Measurements from ENCODE around the gene ZSWIM4. TPM values are rescaled to one million over a fixed set of nuclear protein-coding genes. Genes with fewer than 3 reads are reported as not detected.

ZSWIM4 gene
- total RNA-seq, 1 donor from 2014 or later = 23.2 TPM

DNA sequence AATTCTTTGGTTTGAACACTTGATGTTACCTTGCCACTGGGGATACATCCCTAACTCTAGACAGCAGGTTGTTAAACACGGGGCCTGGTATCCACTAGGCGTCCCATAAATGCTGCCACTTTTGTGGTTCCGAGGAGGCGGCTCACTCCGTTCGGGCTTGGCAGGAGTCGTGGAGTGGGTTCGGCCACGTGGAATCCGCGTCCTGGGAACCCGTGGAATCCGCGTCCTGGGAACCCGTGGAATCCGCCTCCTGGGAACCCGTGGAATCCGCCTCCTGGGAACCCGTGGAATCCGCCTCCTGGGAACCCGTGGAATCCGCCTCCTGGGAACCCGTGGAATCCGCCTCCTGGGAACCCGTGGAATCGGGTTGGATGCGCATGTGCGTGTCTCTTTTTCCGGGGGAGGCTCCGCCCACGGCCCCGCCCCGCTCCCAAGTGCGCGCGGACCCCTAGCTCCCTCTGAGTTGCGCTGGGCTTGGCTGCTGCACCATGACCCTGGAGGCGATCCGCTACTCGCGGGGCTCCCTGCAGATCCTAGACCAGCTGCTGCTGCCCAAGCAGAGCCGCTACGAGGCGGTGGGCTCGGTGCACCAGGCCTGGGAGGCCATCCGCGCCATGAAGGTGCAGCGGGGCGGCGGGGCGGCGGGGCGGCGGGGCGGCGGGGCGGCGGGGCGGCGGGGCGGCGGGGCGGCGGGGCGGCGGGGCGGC, 31.0 kb upstream of the ZSWIM4 start, which contains the start of gene MRI1:
MRI1 (plus strand) TSS at position 422 of the 707 bp plus-strand sequence; CDS start at position 489, 67 bp downstream.
- H3K4me1 ChIP-seq = peaks cover 4 to 9% of the 10 kb centered on the region in 2 donors
- no peaks in the 10 kb centered on the region for H3K9me3 ChIP-seq
- peaks cover 46 to 56% of the 10 kb centered on the region in 2 donors for H3K36me3 ChIP-seq
- peak in 1 of 2 donors; percentile 88 for DNase-seq (ENCODE audit: low spot score in 2 of 2)
- no peaks in the 10 kb centered on the region for H3K27me3 ChIP-seq
- H3K27ac ChIP-seq = peak within 1 kb of the TSS; percentile 73 to 74
- TF ChIP-seq, protein P1, sequence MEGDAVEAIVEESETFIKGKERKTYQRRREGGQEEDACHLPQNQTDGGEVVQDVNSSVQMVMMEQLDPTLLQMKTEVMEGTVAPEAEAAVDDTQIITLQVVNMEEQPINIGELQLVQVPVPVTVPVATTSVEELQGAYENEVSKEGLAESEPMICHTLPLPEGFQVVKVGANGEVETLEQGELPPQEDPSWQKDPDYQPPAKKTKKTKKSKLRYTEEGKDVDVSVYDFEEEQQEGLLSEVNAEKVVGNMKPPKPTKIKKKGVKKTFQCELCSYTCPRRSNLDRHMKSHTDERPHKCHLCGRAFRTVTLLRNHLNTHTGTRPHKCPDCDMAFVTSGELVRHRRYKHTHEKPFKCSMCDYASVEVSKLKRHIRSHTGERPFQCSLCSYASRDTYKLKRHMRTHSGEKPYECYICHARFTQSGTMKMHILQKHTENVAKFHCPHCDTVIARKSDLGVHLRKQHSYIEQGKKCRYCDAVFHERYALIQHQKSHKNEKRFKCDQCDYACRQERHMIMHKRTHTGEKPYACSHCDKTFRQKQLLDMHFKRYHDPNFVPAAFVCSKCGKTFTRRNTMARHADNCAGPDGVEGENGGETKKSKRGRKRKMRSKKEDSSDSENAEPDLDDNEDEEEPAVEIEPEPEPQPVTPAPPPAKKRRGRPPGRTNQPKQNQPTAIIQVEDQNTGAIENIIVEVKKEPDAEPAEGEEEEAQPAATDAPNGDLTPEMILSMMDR (IDR thresholded peaks at IDR 0.05) = no peak
- intact Hi-C loops (cut with DNase I) = loop anchor here (1.0 to 2.0 kb wide), 2 partner anchors 16 to 17 kb away; no protein-coding TSS in a partner anchor
- H3K4me3 ChIP-seq = peak within 1 kb of the TSS; percentile 86 to 90

DNA sequence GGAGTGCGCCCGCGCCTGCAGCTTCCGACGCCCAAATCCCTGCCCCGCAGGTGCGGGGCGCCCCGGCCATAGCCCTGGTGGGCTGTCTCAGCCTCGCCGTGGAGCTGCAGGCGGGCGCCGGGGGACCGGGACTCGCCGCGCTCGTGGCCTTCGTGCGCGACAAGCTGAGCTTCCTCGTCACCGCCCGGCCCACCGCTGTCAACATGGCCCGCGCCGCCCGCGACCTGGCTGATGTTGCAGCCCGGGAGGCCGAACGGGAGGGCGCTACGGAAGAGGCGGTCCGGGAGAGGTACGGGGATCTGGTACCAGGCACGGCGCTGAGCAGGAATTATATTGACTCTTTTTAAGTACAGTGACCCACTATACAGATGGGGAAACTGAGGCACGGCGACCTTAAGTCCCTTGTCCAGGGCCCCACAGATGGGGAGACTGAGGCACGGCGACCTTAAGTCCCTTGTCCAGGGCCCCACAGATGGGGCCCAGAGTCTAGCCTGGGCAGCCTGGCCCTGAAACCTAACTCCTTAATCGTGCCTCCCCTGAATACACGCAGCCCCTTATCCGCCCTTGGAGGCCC, 30.3 kb upstream of the ZSWIM4 start:
- peaks cover 48 to 56% of the 10 kb centered on the region in 2 donors for H3K36me3 ChIP-seq
- H3K9me3 ChIP-seq = no peaks in the 10 kb centered on the region
- TF ChIP-seq, protein P1 (IDR thresholded peaks at IDR 0.05) = no peak
- H3K4me1 ChIP-seq = peaks cover 4 to 9% of the 10 kb centered on the region in 2 donors
- peak overlapping the region; percentile 86 to 90 for H3K4me3 ChIP-seq
- no peaks in the 10 kb centered on the region for H3K27me3 ChIP-seq
- DNase-seq (ENCODE audit: low spot score in 2 of 2) = no peak
- peak overlapping the region; percentile 73 to 74 for H3K27ac ChIP-seq
- intact Hi-C loops (cut with DNase I) = loop anchor here (1.0 to 2.0 kb wide), 2 partner anchors 16 to 17 kb away; no protein-coding TSS in a partner anchor

DNA sequence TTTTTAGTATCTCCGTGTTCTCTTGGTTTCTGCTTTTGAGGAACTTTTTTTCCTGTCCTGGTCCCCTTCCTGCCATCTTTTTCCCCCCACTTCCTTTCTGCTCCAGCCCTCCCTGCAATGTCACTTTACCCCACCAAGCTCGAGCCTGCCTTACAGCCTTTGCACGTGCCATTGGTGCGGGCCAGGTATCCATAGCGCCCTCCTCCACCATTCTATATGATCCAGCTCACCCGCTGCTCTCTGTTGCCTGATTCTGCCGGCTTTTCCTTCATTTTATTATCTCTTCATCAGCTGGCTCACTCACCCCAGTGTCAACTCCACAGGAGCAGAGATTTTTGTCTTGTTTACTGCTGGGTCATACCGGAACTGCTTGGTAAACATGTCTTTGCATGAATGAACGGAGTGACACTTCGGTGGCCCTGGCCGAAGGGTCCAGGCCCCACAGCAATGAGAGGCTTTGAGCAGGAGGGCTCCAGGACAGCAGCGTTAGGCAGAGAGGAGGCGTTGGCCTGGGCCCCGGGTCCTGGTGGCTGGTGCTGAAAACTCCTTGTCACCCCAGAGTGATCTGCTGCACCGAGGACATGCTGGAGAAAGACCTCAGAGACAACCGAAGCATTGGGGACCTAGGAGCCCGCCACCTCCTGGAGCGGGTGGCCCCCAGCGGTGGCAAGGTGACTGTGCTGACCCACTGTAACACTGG, 29.7 kb upstream of the ZSWIM4 start:
- Histone ChIP-seq H3K27me3 (no peaks in the 10 kb centered on the region), H3K36me3 (peaks cover 46 to 55% of the 10 kb centered on the region in 2 donors), H3K4me1 (peaks cover 4 to 9% of the 10 kb centered on the region in 2 donors), H3K27ac (peak overlapping the region; percentile 73 to 74), H3K9me3 (no peaks in the 10 kb centered on the region), H3K4me3 (peak overlapping the region; percentile 86 to 90)
- TF ChIP-seq, protein P1 (IDR thresholded peaks at IDR 0.05) = no peak
- intact Hi-C loops (cut with DNase I) = loop anchor here (2.0 kb wide), 1 partner anchor 15 kb away; no protein-coding TSS in a partner anchor
- no peak for DNase-seq (ENCODE audit: low spot score in 2 of 2)

DNA sequence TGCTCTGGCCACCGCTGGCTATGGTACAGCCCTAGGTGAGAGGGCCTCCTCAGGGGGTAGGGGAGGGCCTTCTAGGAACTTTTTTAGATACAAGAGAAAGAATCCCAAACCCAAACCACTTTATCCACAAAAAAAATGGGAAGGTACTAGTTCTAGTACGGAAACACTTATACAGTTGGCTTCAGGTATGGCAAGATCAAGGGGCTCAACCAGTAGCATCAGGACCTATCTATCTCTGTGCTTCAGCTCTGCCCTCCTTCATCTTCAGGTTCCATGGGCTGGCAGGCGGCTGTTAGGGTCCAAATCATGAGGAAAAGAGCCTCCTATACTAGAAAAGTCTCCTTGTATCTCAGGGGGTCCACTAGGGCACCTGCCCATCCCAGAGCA, 29.2 kb upstream of the ZSWIM4 start:
- Histone ChIP-seq H3K4me3 (peak overlapping the region in 1 of 2 donors; percentile 86), H3K36me3 (peaks cover 43 to 50% of the 10 kb centered on the region in 2 donors), H3K4me1 (peaks cover 4 to 9% of the 10 kb centered on the region in 2 donors), H3K27ac (peak overlapping the region in 1 of 2 donors; percentile 74), H3K27me3 (no peaks in the 10 kb centered on the region), H3K9me3 (no peaks in the 10 kb centered on the region)
- intact Hi-C loops (cut with DNase I) = no loop called here
- TF ChIP-seq, protein P1 (IDR thresholded peaks at IDR 0.05) = no peak
- DNase-seq (ENCODE audit: low spot score in 2 of 2) = no peak

DNA sequence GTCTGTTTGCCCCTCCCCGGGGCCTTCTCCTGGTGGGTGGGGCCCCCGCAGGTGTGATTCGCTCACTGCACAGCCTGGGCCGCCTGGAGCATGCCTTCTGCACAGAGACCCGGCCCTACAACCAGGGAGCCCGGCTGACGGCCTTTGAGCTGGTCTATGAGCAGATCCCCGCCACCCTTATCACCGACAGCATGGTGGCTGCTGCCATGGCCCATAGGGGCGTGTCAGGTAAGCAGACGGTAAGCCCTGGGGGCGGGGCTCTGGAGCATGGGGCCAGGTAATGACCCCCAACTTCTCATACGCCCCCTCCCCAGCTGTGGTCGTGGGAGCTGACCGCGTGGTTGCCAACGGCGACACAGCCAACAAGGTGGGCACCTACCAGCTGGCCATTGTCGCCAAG, 26.7 kb upstream of the ZSWIM4 start:
- H3K9me3 ChIP-seq = no peaks in the 10 kb centered on the region
- TF ChIP-seq, protein P1 (IDR thresholded peaks at IDR 0.05) = no peak
- DNase-seq (ENCODE audit: low spot score in 2 of 2) = no peak
- peaks cover 30 to 39% of the 10 kb centered on the region in 2 donors for H3K36me3 ChIP-seq
- H3K27me3 ChIP-seq = no peaks in the 10 kb centered on the region
- intact Hi-C loops (cut with DNase I) = no loop called here
- H3K27ac ChIP-seq = no peak overlapping the region
- H3K4me1 ChIP-seq = peaks cover 4 to 15% of the 10 kb centered on the region in 2 donors
- H3K4me3 ChIP-seq = no peak overlapping the region

All from ascending aorta (tissue), 2 donors.